ENCODE data around the gene MTLN.
"Not testable (repeated sequence)": the region's sequence is repeated elsewhere in the genome, so short reads cannot be mapped to it uniquely, and the experiment has no call there.

Gene MTLN

DNA sequence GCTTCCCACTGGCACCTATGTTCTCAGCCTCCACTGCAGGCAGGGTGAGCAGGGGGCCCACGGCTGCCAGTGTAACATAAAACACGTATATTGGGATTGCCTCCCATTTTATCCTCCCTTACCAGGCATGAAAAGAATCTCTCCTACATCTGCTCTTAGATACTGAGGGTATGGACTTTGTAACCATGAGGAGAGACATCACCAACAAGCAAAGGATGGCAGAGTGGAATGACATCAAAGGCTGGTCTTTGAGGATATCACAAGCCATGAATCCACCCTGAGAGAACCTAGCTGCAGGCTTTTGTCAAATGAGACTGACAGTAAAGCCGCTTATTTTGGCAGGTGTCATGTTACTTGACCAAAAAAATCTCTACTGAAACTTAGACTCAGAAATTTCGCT, 14.9 kb downstream of the MTLN start:
- no peak for DNase-seq

- DNase-seq, result not testable (repeated sequence)
Measured at GRCh38 chr2:110190169-110190568, 22.2 kb downstream of the MTLN start.

DNA sequence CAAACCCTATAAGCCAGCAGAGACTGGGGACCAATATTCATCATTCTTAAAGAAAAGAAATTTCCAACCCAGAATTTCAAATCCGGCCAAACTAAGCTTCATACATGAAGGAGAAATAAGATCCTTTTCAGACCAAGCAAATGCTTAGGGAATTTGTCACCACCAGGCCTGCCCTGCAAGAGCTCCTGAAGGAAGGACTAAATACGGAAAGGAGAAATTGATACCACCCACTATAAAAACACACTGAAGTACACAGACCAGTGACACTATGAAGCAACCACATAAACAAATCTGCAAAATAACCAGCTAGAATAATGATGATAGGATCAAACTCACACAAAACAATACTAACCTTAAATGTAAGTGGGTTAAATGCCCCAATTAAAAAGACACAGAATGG, 29.9 kb downstream of the MTLN start:
- no peak for DNase-seq

GRCh38 chr2:110180036-110180435, 32.3 kb downstream of the MTLN start:
- no peak for DNase-seq

GRCh38 chr2:110173523-110173922, 38.8 kb downstream of the MTLN start:
- DNase-seq, result no peak

- DNase-seq, result no peak
Measured at GRCh38 chr2:110172506-110172905, 39.8 kb downstream of the MTLN start.

GRCh38 chr2:110170102-110170501, 42.2 kb downstream of the MTLN start:
- no peak for DNase-seq

GRCh38 chr2:110167326-110168000, 44.9 kb downstream of the MTLN start:
- no peak for DNase-seq

GRCh38 chr2:110166266-110166665, 46.1 kb downstream of the MTLN start:
- no peak for DNase-seq

All from SHP77 treated with DMSO at 0.1 percent for 48 hours (cell line).